22Rv1 (cell line): ENCODE data around the gene CERS5.

Source experiments
- CTCF ChIP-seq: fragments of 450-650 bp; IDR thresholded peaks from 2 replicates; pipeline ENCODE4 v1.5.1; 2017; ENCODE audit warnings: mild to moderate bottlenecking
- ZFX ChIP-seq: fragments of 450-650 bp; IDR thresholded peaks from 2 replicates; pipeline ENCODE4 v1.6.1; 2017; ENCODE audit warnings: antibody characterized with exemption, borderline replicate concordance

- TF ChIP-seq CTCF (no peak), ZFX (no peak)
These were observed 46.3 kb upstream of the CERS5 start for GRCh38 chr12:50213439-50213838.
